LNCAP (cell line): ENCODE measurements around the gene ZNF358.

ENCODE experiments used
- CTCF ChIP-seq: fragments of 450-650 bp; IDR thresholded peaks from 2 replicates; pipeline ENCODE4 v1.5.1; 2017; ENCODE audit warnings: mild to moderate bottlenecking

Gene ZNF358

DNA sequence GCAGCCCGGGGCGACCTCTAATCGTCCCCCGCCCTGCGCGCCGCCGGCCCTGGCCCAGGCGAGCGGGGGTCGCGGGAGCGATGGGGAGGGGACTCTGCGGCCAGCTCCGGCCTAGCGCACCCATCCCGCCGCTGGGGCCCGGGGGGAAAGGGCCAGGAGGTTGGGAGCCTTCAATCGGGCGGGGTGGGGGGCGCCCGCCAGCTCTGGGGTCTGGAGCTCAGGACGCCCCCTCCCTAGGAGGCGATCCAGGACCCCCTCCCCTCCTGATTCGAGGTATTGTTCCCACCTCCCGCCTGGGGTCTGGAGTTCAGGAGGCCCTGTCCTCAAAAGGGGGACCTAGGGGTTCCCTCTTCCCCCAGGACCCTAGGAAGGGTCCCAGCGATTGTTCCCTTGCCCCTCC, 430 bp downstream of the ZNF358 start:
- TF ChIP-seq CTCF, result no peak

- no peak for TF ChIP-seq CTCF
Observed at GRCh38 chr19:7516878-7517277, 975 bp downstream of the ZNF358 start.

- TF ChIP-seq CTCF, result no peak
Observed at GRCh38 chr19:7519361-7520130, 3.6 kb downstream of the ZNF358 start.

GRCh38 chr19:7520131-7521051, 4.5 kb downstream of the ZNF358 start:
- TF ChIP-seq CTCF, result no peak

DNA sequence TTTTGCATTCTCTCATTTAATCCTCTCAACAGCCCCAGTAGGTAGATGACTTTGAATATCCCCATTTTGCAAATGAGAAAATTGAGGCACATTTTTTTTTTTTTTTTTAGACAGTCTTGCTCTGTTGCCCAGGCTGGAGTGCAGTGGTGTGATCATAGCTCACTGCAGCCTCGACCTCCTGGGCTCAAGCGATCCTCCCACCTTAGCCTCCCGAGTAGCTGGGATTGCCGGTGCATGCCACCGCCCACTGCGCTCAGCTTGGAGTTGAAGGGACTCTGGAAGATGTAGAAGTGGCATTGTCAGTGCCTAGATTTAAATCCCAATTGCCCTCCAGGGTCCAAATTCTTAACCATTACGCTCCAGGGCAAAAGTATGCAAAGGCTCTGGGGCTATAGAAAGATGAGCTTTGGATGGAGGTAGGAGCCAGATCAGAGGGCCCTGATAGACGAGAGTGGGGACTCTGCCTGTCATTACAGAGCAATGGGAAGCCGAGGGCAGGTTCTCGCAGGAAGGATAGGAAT, 5.7 kb downstream of the ZNF358 start:
- no peak for TF ChIP-seq CTCF

DNA sequence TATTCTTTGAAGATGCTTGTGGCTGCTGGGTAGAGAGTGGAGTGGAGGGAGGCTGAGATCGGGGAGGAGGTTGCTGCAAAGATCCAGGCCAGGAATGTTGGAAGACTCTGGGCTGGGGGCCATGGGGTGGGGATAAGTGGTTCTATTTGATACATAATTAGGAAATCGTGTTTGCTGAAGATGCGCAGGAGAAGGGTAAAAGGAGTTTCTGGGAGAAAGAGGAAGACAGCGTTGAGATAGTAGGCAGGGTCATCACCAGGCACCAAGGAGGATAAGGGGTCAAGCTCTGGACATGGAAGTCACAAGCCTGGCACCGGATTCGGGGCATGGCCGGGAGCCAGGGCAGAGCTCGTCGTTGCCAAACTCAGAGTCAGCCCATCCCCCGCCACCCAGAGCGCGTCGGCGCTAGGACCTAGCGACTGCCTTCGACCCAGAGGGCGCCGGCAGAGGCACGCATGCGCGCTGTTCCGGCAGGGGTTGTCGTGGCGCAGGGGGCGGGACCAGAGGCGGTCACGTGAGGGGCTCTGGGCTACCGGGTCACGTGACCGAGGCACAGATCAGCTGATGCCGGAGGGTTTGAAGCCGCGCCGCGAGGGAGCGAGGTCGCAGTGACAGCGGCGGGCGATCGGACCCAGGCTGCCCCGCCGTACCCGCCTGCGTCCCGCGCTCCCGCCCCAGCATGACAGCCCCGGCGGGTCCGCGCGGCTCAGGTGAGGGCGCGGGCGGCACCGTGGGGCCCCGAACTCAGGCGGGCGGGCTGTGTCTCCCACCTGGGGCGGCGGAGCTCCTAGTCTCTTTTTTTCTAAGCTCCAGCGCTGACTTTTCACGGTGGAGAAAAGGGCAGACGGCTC, 6.4 kb downstream of the ZNF358 start, which contains the start of gene MCOLN1:
Gene MCOLN1 (plus strand): TSS at position 553 of the 851 bp plus-strand sequence. CDS start 127 bp downstream, at position 680.
- TF ChIP-seq CTCF, result no peak
